Nephron (organoid): ENCODE data around the gene CALML5.

Experiments used
- H3K27ac Mint-ChIP-seq, 3 experiments: 2 replicates each; pipeline ENCODE4 v1.8.0; 2020; ENCODE audit warnings: mixed read lengths in 3 of 3, mild to moderate bottlenecking in 2 of 3, moderate library complexity in 1 of 3
- H3K27me3 Mint-ChIP-seq: 2 replicates; pipeline ENCODE4 v1.8.0; 2021; ENCODE audit warnings: low read depth, mild to moderate bottlenecking, moderate library complexity, mixed read lengths
- H3K36me3 Mint-ChIP-seq: 2 replicates; pipeline ENCODE4 v1.8.0; 2020; ENCODE audit warnings: low read depth, mixed read lengths
- H3K4me1 Mint-ChIP-seq: 2 replicates; pipeline ENCODE4 v1.8.0; 2020; ENCODE audit warnings: mixed read lengths
- H3K4me3 Mint-ChIP-seq, 3 experiments: 2 replicates each; pipeline ENCODE4 v1.8.0; 2020; ENCODE audit warnings: mild to moderate bottlenecking in 3 of 3, mixed read lengths in 3 of 3, moderate library complexity in 2 of 3
- H3K9me3 Mint-ChIP-seq: 2 replicates; pipeline ENCODE4 v1.8.0; 2020; ENCODE audit warnings: mixed read lengths
- CTCF ChIP-seq, 3 experiments: fragments of 200-600 bp; sonication (generic); IDR thresholded peaks; one replicate each; pipeline ENCODE4 v1.5.0; 2021; ENCODE audit warnings: antibody characterized with exemption in 3 of 3; ENCODE audit not compliant: unreplicated experiment in 3 of 3

The CALML5 gene

GRCh38 chr10:5545426-5545777 lies 46.0 kb upstream of the CALML5 start:
- Mint-ChIP-seq H3K27ac (no peak overlapping the region), H3K4me1 (peaks cover 8% of the 10 kb centered on the region), H3K9me3 (peaks cover 20% of the 10 kb centered on the region), H3K27me3 (no peaks in the 10 kb centered on the region), H3K36me3 (peaks cover 11% of the 10 kb centered on the region), H3K4me3 (no peak overlapping the region)
- TF ChIP-seq CTCF (IDR thresholded peaks at IDR 0.05; ENCODE audit: unreplicated experiment in 3 of 3), result no peak

GRCh38 chr10:5545011-5545410 lies 45.6 kb upstream of the CALML5 start:
- H3K27ac Mint-ChIP-seq, result no peak overlapping the region
- peaks cover 21% of the 10 kb centered on the region for H3K9me3 Mint-ChIP-seq
- TF ChIP-seq CTCF (IDR thresholded peaks at IDR 0.05; ENCODE audit: unreplicated experiment in 3 of 3), result no peak
- H3K36me3 Mint-ChIP-seq, result peaks cover 12% of the 10 kb centered on the region
- H3K27me3 Mint-ChIP-seq, result no peaks in the 10 kb centered on the region
- peaks cover 6% of the 10 kb centered on the region for H3K4me1 Mint-ChIP-seq
- no peak overlapping the region for H3K4me3 Mint-ChIP-seq

GRCh38 chr10:5544216-5544805 lies 44.9 kb upstream of the CALML5 start:
- Mint-ChIP-seq H3K9me3 (peaks cover 24% of the 10 kb centered on the region), H3K4me1 (peaks cover 6% of the 10 kb centered on the region), H3K27me3 (no peaks in the 10 kb centered on the region), H3K36me3 (peaks cover 12% of the 10 kb centered on the region), H3K4me3 (no peak overlapping the region), H3K27ac (no peak overlapping the region)
- TF ChIP-seq CTCF (IDR thresholded peaks at IDR 0.05; ENCODE audit: unreplicated experiment in 3 of 3), result no peak

GRCh38 chr10:5543623-5544022 lies 44.3 kb upstream of the CALML5 start:
- Mint-ChIP-seq H3K4me3 (no peak overlapping the region), H3K9me3 (peaks cover 24% of the 10 kb centered on the region), H3K27me3 (no peaks in the 10 kb centered on the region), H3K27ac (no peak overlapping the region), H3K36me3 (peaks cover 12% of the 10 kb centered on the region), H3K4me1 (peaks cover 11% of the 10 kb centered on the region)
- TF ChIP-seq CTCF (IDR thresholded peaks at IDR 0.05; ENCODE audit: unreplicated experiment in 3 of 3), result no peak

- no peak for TF ChIP-seq CTCF (IDR thresholded peaks at IDR 0.05; ENCODE audit: unreplicated experiment in 3 of 3)
- Mint-ChIP-seq H3K9me3 (peaks cover 24% of the 10 kb centered on the region), H3K4me3 (no peak overlapping the region), H3K36me3 (peaks cover 12% of the 10 kb centered on the region), H3K27ac (no peak overlapping the region), H3K27me3 (no peaks in the 10 kb centered on the region), H3K4me1 (peaks cover 16% of the 10 kb centered on the region)
Observed at GRCh38 chr10:5542100-5542499, 42.7 kb upstream of the CALML5 start.

GRCh38 chr10:5540891-5541290 lies 41.5 kb upstream of the CALML5 start:
- Mint-ChIP-seq H3K4me3 (no peak overlapping the region), H3K27ac (no peak overlapping the region), H3K36me3 (peaks cover 12% of the 10 kb centered on the region), H3K9me3 (peaks cover 23% of the 10 kb centered on the region), H3K4me1 (peaks cover 10% of the 10 kb centered on the region), H3K27me3 (no peaks in the 10 kb centered on the region)
- no peak for TF ChIP-seq CTCF (IDR thresholded peaks at IDR 0.05; ENCODE audit: unreplicated experiment in 3 of 3)
